ENCODE measurements around the gene IRGC. TPM values are rescaled to one million over a fixed set of nuclear protein-coding genes. Genes with fewer than 3 reads are reported as not detected.
A peak's percentile ranks its signal among the peaks of the same experiment; 100 is the strongest.

The IRGC gene
- total and polyA plus RNA-seq, 9 of the 15 experiments (the other 6 are each of a cell fraction or from before 2014, with no cell fraction given): not detected

DNA sequence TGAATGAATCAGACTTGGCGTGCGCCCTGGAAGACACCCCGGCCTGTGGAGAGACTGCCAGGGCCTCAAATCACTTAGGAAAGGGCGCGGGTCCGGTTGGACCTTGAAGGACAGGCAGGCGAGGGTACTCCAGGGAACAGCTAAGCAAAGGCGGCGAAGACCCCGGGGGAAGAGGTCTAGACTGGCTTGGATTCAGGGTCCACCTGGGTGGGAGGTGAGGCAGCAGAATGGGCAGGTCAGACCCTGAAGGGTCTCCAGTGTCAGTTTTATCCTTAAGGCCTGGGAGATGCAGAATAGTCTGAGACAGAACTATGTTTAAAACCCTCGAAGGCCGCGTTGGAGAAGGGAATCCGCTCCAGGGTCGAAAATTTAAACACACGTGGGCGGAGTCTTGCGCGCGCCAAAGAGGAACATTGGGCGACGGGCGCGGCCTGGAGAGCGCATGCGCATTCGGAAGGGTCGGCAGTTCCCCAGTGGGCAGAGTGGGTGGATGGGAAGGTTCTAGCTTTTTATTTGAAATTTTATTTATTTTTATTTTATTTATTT, 39.5 kb downstream of the IRGC start (continued):
- TF ChIP-seq YY1 (IDR thresholded peaks at IDR 0.05; ENCODE audit: borderline replicate concordance in 1 of 3, control insufficient read depth in 1 of 3, extremely low read depth in 1 of 3, insufficient read depth in 3 of 3, insufficient read length in 1 of 3, insufficient replicate concordance in 2 of 3, low read depth in 1 of 3, low read length in 2 of 3): no peak
- TF ChIP-seq KLF13 (tag; IDR thresholded peaks at IDR 0.05; ENCODE audit: borderline replicate concordance, low read depth): 0 out of 2 replicates have a peak, but pooled peaks have one; percentile 33
- TF ChIP-seq, protein P1, sequence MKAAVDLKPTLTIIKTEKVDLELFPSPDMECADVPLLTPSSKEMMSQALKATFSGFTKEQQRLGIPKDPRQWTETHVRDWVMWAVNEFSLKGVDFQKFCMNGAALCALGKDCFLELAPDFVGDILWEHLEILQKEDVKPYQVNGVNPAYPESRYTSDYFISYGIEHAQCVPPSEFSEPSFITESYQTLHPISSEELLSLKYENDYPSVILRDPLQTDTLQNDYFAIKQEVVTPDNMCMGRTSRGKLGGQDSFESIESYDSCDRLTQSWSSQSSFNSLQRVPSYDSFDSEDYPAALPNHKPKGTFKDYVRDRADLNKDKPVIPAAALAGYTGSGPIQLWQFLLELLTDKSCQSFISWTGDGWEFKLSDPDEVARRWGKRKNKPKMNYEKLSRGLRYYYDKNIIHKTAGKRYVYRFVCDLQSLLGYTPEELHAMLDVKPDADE (conservative IDR thresholded peaks at IDR 0.05; ENCODE audit: control insufficient read depth, low read depth, low read length): 0 out of 2 replicates have a peak, but pooled peaks have one; percentile 47
- no peak for TF ChIP-seq ZNF75A (CRISPR knock-in tag; IDR thresholded peaks at IDR 0.05)
- TF ChIP-seq TAF1 (IDR thresholded peaks at IDR 0.05; ENCODE audit: control insufficient read depth, extremely low read depth, insufficient read depth, low read length, severe bottlenecking): peak; percentile 69
- no peak for TF ChIP-seq KDM1A (IDR thresholded peaks at IDR 0.05)
- TF ChIP-seq, protein P2, sequence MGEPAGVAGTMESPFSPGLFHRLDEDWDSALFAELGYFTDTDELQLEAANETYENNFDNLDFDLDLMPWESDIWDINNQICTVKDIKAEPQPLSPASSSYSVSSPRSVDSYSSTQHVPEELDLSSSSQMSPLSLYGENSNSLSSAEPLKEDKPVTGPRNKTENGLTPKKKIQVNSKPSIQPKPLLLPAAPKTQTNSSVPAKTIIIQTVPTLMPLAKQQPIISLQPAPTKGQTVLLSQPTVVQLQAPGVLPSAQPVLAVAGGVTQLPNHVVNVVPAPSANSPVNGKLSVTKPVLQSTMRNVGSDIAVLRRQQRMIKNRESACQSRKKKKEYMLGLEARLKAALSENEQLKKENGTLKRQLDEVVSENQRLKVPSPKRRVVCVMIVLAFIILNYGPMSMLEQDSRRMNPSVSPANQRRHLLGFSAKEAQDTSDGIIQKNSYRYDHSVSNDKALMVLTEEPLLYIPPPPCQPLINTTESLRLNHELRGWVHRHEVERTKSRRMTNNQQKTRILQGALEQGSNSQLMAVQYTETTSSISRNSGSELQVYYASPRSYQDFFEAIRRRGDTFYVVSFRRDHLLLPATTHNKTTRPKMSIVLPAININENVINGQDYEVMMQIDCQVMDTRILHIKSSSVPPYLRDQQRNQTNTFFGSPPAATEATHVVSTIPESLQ (CRISPR knock-in tag; IDR thresholded peaks at IDR 0.05): no peak
- TF ChIP-seq HDAC6 (IDR thresholded peaks at IDR 0.05; ENCODE audit: low read depth, low read length): no peak
- no peak for TF ChIP-seq ZNF764 (CRISPR knock-in tag; IDR thresholded peaks at IDR 0.05; ENCODE audit: low read depth)
- TF ChIP-seq SAP30 (IDR thresholded peaks at IDR 0.05; ENCODE audit: borderline replicate concordance, insufficient read depth, low read depth, low read length, poor library complexity, severe bottlenecking): peak; percentile 73
- TF ChIP-seq C11orf30 (IDR thresholded peaks at IDR 0.05; ENCODE audit: low read depth): no peak
- TF ChIP-seq ZNF140 (CRISPR knock-in tag; IDR thresholded peaks at IDR 0.05): no peak
- no peak for TF ChIP-seq TRIM24 (IDR thresholded peaks at IDR 0.05)
- no peak for TF ChIP-seq DACH1 (IDR thresholded peaks at IDR 0.05; ENCODE audit: partially characterized antibody)
- no peak for TF ChIP-seq ZNF79 (CRISPR knock-in tag; IDR thresholded peaks at IDR 0.05; ENCODE audit: low read depth)
- no peak for TF ChIP-seq TBL1XR1 (IDR thresholded peaks at IDR 0.05; ENCODE audit: low read length in 2 of 2)
- no peak for TF ChIP-seq CBFA2T3 (IDR thresholded peaks at IDR 0.05)
- TF ChIP-seq, protein P3, sequence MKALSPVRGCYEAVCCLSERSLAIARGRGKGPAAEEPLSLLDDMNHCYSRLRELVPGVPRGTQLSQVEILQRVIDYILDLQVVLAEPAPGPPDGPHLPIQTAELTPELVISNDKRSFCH (CRISPR knock-in tag; IDR thresholded peaks at IDR 0.05): no peak
- TF ChIP-seq, protein P3 (tag; IDR thresholded peaks at IDR 0.05): peak; percentile 49; the same call in 1 of the 2 replicates
- TF ChIP-seq ILK (tag; IDR thresholded peaks at IDR 0.05; ENCODE audit: borderline replicate concordance, low read depth): no peak
- no peak for TF ChIP-seq ZNF699 (CRISPR knock-in tag; IDR thresholded peaks at IDR 0.05; ENCODE audit: insufficient replicate concordance)
- TF ChIP-seq ELF4 (CRISPR knock-in tag; IDR thresholded peaks at IDR 0.05): no peak
- TF ChIP-seq POLR2G (IDR thresholded peaks at IDR 0.05; ENCODE audit: low read depth, low read length): no peak

Measured in K562 (cell line).